Tibial nerve (tissue), 3 donors: Measurements from ENCODE around the gene ROBO1.

Experiments
- POLR2A ChIP-seq, 2 donors: fragments of 450-650 bp; IDR thresholded peaks; one replicate each; pipeline ENCODE4 v1.6.1; 2017; ENCODE audit warnings: antibody characterized with exemption in 2 of 2, mild to moderate bottlenecking in 2 of 2, moderate library complexity in 2 of 2
- TF ChIP-seq, protein P1 (sequence below), 5 experiments: fragments of 200-600 bp in 3 of 5; fragments of 450-650 bp in 2 of 5; sonication (generic) in 3 of 5; IDR thresholded peaks; one replicate each; pipeline ENCODE4 v1.5.1; 2016 to 2019; ENCODE audit warnings: antibody characterized with exemption in 5 of 5, mild to moderate bottlenecking in 3 of 5, moderate library complexity in 2 of 5

GRCh38 chr3:78565712-78566111 is 1202.1 kb downstream of the ROBO1 start:
- TF ChIP-seq, protein P1, sequence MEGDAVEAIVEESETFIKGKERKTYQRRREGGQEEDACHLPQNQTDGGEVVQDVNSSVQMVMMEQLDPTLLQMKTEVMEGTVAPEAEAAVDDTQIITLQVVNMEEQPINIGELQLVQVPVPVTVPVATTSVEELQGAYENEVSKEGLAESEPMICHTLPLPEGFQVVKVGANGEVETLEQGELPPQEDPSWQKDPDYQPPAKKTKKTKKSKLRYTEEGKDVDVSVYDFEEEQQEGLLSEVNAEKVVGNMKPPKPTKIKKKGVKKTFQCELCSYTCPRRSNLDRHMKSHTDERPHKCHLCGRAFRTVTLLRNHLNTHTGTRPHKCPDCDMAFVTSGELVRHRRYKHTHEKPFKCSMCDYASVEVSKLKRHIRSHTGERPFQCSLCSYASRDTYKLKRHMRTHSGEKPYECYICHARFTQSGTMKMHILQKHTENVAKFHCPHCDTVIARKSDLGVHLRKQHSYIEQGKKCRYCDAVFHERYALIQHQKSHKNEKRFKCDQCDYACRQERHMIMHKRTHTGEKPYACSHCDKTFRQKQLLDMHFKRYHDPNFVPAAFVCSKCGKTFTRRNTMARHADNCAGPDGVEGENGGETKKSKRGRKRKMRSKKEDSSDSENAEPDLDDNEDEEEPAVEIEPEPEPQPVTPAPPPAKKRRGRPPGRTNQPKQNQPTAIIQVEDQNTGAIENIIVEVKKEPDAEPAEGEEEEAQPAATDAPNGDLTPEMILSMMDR (IDR thresholded peaks at IDR 0.05) = no peak
- TF ChIP-seq POLR2A (IDR thresholded peaks at IDR 0.05) = no peak
